HG03060 (cell line): ENCODE results near the gene IDE.
"Not testable (repeated sequence)": the region's sequence is repeated elsewhere in the genome, so short reads cannot be mapped to it uniquely, and the experiment has no call there.

ENCODE experiments used
- ATAC-seq: cut with Tn5 transposase; IDR thresholded peaks from one replicate; pipeline ENCODE4 v1.9.1; 2021; ENCODE audit warnings: low read depth, moderate number of reproducible peaks; ENCODE audit not compliant: unreplicated experiment

Gene IDE

GRCh38 chr10:92430103-92430502 is 143.8 kb downstream of the IDE start:
- no peak for ATAC-seq

GRCh38 chr10:92421550-92421949 is 152.3 kb downstream of the IDE start:
- ATAC-seq = no peak

GRCh38 chr10:92420546-92421275 is 153.2 kb downstream of the IDE start:
- ATAC-seq = no peak

- no peak for ATAC-seq
These were observed 153.9 kb downstream of the IDE start for GRCh38 chr10:92419740-92420545.

- ATAC-seq = no peak
These were observed 155.0 kb downstream of the IDE start for GRCh38 chr10:92418891-92419290.

GRCh38 chr10:92418221-92418620 is 155.7 kb downstream of the IDE start:
- no peak for ATAC-seq

- no peak for ATAC-seq
These were observed 160.4 kb downstream of the IDE start for GRCh38 chr10:92413519-92413918.

- ATAC-seq = no peak
These were observed 160.9 kb downstream of the IDE start for GRCh38 chr10:92413011-92413410.

- no peak for ATAC-seq
These were observed 162.5 kb downstream of the IDE start for GRCh38 chr10:92411406-92411805.

- no peak for ATAC-seq
These were observed 163.4 kb downstream of the IDE start for GRCh38 chr10:92410501-92410900.

- ATAC-seq = no peak
These were observed 165.9 kb downstream of the IDE start for GRCh38 chr10:92408017-92408361.

GRCh38 chr10:92407305-92408016 is 166.4 kb downstream of the IDE start:
- no peak for ATAC-seq

GRCh38 chr10:92405419-92405924 is 168.4 kb downstream of the IDE start:
- ATAC-seq = no peak

- no peak for ATAC-seq
These were observed 169.1 kb downstream of the IDE start for GRCh38 chr10:92404612-92405418.

GRCh38 chr10:92402234-92402633 is 171.7 kb downstream of the IDE start:
- ATAC-seq = not testable (repeated sequence)
